Endothelial cell of umbilical vein (primary cell): Measurements from ENCODE around the gene SLC35G3. TPM values are rescaled to one million over a fixed set of nuclear protein-coding genes. Genes with fewer than 3 reads are reported as not detected.

Experiments used
- BruUV-seq: library from RNA; stranded (reverse); fragments of 400-500 nt; replicated peaks from 2 replicates; lab custom pipeline; 2021; lab: Mats Ljungman, UMichigan
- CTCF ChIA-PET: fragments of 300-600, 350-600 bp; sonication (Branson Sonifier 250); formaldehyde crosslinking; loops from one replicate; lab custom pipeline; 2021; ENCODE audit warnings: antibody characterized with exemption, inconsistent platforms; lab: Charles Lee
- POLR2A ChIA-PET: fragments of 300-600, 350-600 bp; sonication (Branson Sonifier 250); formaldehyde crosslinking; loops from one replicate; lab custom pipeline; 2021; ENCODE audit warnings: antibody characterized with exemption, inconsistent platforms; lab: Charles Lee
- DNase-seq: peaks from one replicate; pipeline ENCODE4 v3.0.0-alpha.2; 2011; ENCODE audit warnings: low read depth, low spot score
- FAIRE-seq: peaks from 2 replicates; lab custom pipeline; 2011; peaks lifted over from hg19 to GRCh38; lab: Jason Lieb, UNC
- H2AFZ ChIP-seq: 2 replicates; pipeline ENCODE4 v1.6.0; 2012; ENCODE audit warnings: low read depth, low read length, control low read depth, inconsistent platforms
- H3K27ac ChIP-seq: 2 replicates; pipeline ENCODE4 v1.5.1; 2011; ENCODE audit warnings: low read depth, mild to moderate bottlenecking, control low read depth, low read length, moderate library complexity; ENCODE audit not compliant: insufficient read depth
- H3K27me3 ChIP-seq, 2 experiments: 2 replicates each; pipeline versions ENCODE4 v1.6.0 to v1.6.1; 2011; ENCODE audit warnings: low read length in 2 of 2, mixed read lengths in 1 of 2; ENCODE audit not compliant: control insufficient read depth in 2 of 2, insufficient read depth in 2 of 2
- H3K36me3 ChIP-seq, 2 experiments: 2 replicates in 1 of 2; 3 replicates in 1 of 2; pipeline ENCODE4 v1.5.1; 2011; ENCODE audit warnings: low read length in 2 of 2, mild to moderate bottlenecking in 1 of 2, moderate library complexity in 1 of 2; ENCODE audit not compliant: control insufficient read depth in 2 of 2, insufficient read depth in 2 of 2; ENCODE audit errors: extremely low read depth in 1 of 2
- H3K4me1 ChIP-seq: 3 replicates; pipeline ENCODE4 v1.5.1; 2011; ENCODE audit warnings: mild to moderate bottlenecking, low read length; ENCODE audit not compliant: control insufficient read depth, insufficient read depth; ENCODE audit errors: extremely low read depth
- H3K4me2 ChIP-seq: 2 replicates; pipeline ENCODE4 v1.6.1; 2011; ENCODE audit warnings: low read length, control low read depth, mixed read lengths; ENCODE audit not compliant: insufficient read depth
- H3K4me3 ChIP-seq, 3 experiments: fragments of 200-600 bp in 1 of 3; sonication (generic), shearing (Covaris generic) in 1 of 3; replicated peaks in 1 of 3; 2 replicates each; pipeline ENCODE4 v1.5.1; 2011 to 2016; ENCODE audit warnings: control low read depth in 3 of 3, low read length in 3 of 3, mild to moderate bottlenecking in 2 of 3, inconsistent platforms in 1 of 3, low read depth in 1 of 3, moderate library complexity in 1 of 3; ENCODE audit not compliant: insufficient read depth in 1 of 3
- H3K79me2 ChIP-seq: 2 replicates; pipeline ENCODE4 v1.6.0; 2012; ENCODE audit warnings: low read length, inconsistent platforms; ENCODE audit not compliant: control insufficient read depth, insufficient read depth
- H3K9ac ChIP-seq: replicated peaks from 2 replicates; pipeline ENCODE3; 2011; ENCODE audit warnings: low read length, control low read depth; ENCODE audit not compliant: insufficient read depth; ENCODE audit errors: extremely low read depth
- H3K9me1 ChIP-seq: replicated peaks from 3 replicates; pipeline ENCODE4 v1.6.0; 2011; ENCODE audit warnings: mild to moderate bottlenecking, low read length; ENCODE audit not compliant: control insufficient read depth, insufficient read depth; ENCODE audit errors: extremely low read depth
- H3K9me3 ChIP-seq: replicated peaks from 2 replicates; pipeline ENCODE4 v1.5.1; 2012; ENCODE audit warnings: low read length, inconsistent platforms; ENCODE audit not compliant: control insufficient read depth, insufficient read depth
- H4K20me1 ChIP-seq: replicated peaks from 2 replicates; pipeline ENCODE3; 2011; ENCODE audit warnings: mild to moderate bottlenecking, low read length; ENCODE audit not compliant: control insufficient read depth, insufficient read depth; ENCODE audit errors: extremely low read depth
- FOS ChIP-seq: IDR thresholded peaks from 2 replicates; pipeline ENCODE4 v1.6.1; 2011; ENCODE audit warnings: mild to moderate bottlenecking, low read length, moderate library complexity, borderline replicate concordance; ENCODE audit not compliant: insufficient read depth
- JUN ChIP-seq: IDR thresholded peaks from 2 replicates; pipeline ENCODE4 v1.6.1; 2011; ENCODE audit warnings: borderline replicate concordance, low read depth; ENCODE audit not compliant: insufficient read length, insufficient read depth
- POLR2A ChIP-seq: IDR thresholded peaks from 2 replicates; pipeline ENCODE4 v1.6.1; 2012; ENCODE audit warnings: low read depth, mild to moderate bottlenecking, control low read depth, low read length
- POLR2AphosphoS5 ChIP-seq: IDR thresholded peaks from 2 replicates; pipeline ENCODE4 v1.6.1; 2012; ENCODE audit warnings: low read depth, mild to moderate bottlenecking, control low read depth, low read length, moderate library complexity; ENCODE audit not compliant: insufficient read depth
- dilution Hi-C: fragments of 300-500 bp; cut with MboI; formaldehyde crosslinking; loops from one replicate; pipeline ENCODE4 v1.15.0; 2019; ENCODE audit warnings: low sequenced_read_pairs; ENCODE audit not compliant: extremely low pct_ligation_motif_present
- intact Hi-C: fragments of 100-400 bp; cut with micrococcal nuclease; formaldehyde crosslinking; loops from one replicate; pipeline ENCODE4 v1.10.0; 2022
- polyA plus RNA-seq, 4 experiments: library from polyadenylated mRNA; depleted of rRNA in 3 of 4; stranded (reverse) in 3 of 4; unstranded in 1 of 4; fragments of >200 nt; gene quantifications; 2 replicates each; pipeline versions ENCODE4 v1.2.1 to v1.2.3, GENCODE V29; 2011 to 2012; ENCODE audit warnings: missing spikeins in 1 of 4
- total RNA-seq: library from RNA; stranded (reverse); gene quantifications from 2 replicates; pipeline ENCODE4 v1.2.3, GENCODE V29; 2021
- TF ChIP-seq, protein P1 (sequence below), 2 donors: IDR thresholded peaks; 1 replicate in 1 of 2; 2 replicates in 1 of 2; pipeline ENCODE4 v1.5.1; 2011; ENCODE audit warnings: low read length in 2 of 2, mild to moderate bottlenecking in 2 of 2, moderate library complexity in 2 of 2, control low read depth in 1 of 2, inconsistent platforms in 1 of 2, low read depth in 1 of 2; ENCODE audit not compliant: insufficient read depth in 1 of 2; ENCODE audit errors: extremely low read depth in 1 of 2

Gene SLC35G3
- total and polyA plus RNA-seq, 2 donors (not counting 3 experiments of a cell fraction or from before 2014, with no cell fraction given): not detected

DNA sequence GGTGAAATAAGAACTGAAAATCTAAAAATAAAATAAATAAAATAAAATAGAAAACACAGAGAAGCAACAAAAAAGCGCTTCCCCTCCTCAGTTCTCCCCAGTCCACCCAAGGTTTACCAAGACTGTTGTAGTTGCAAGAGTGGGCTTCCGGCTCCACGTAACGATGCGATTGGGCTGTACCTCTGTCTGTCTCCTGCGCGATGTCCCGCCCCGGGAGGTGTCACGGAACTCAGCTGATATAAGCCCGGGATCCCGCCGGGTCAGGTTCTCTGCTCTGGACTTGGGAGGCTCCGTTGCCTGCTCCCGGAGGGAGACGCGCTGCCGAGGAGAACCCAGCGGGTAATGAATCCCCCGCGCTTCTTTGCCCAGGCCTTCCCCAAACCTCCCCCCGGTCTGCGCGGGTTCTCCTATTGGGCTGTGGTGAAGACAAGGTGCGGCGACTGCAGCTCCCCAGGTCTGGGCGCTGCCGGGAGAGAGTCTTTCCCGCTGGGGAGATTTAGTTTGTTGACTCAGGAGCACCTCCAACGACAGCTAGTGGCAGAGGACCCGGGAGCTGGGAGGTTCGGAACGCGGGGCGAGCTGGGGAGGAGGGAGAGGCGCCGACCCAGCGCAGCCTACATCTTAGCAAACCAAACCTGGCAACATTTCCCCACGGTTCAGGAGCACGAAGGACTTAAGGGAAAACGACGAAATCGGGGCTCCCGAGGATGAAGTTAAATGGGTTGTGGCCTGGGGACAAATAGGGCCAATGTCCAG lies 48.8 kb upstream of the SLC35G3 start, which contains the start of gene SLFN5:
TSS of gene SLFN5 (plus strand) at position 268 of the 756 bp plus-strand sequence. CDS start 15,619 bp downstream, outside the sequence.
- Histone ChIP-seq H3K4me2 (peak within 1 kb of the TSS; percentile 71), H4K20me1 (no peaks in the 10 kb centered on the region), H3K9ac (peak within 1 kb of the TSS; percentile 91), H3K36me3 (no peaks in the 10 kb centered on the region), H3K79me2 (peaks cover 2% of the 10 kb centered on the region), H3K9me3 (no peaks in the 10 kb centered on the region), H3K27me3 (peaks cover 0 to 6% of the 10 kb centered on the region in 2 experiments), H3K4me1 (peaks cover 27% of the 10 kb centered on the region), H3K4me3 (peak within 1 kb of the TSS; percentile 52 to 68 (median 58)), H2AFZ (peak within 1 kb of the TSS; percentile 69), H3K27ac (peak within 1 kb of the TSS; percentile 82), H3K9me1 (no peaks in the 10 kb centered on the region)
- FAIRE-seq (no peak), DNase-seq (peak; percentile 95)
- TF ChIP-seq POLR2A (peak; percentile 98), FOS (no peak), POLR2AphosphoS5 (peak; percentile 97)
- intact Hi-C loops (loop anchor here (1.0 to 10.0 kb wide), 12 partner anchors 52 to 988 kb away; partner anchors contain the start of genes AP2B1, CCL2, CCT6B and LIG3), dilution Hi-C loops (no loop called here)
- TSS peak; percentile 72 for BruUV-seq
- ChIA-PET CTCF (interaction anchor here (0.9 to 2.0 kb wide), 5 partner anchors 9 to 290 kb away, joined by 4 to 6 read pairs (median 5); no protein-coding TSS in a partner anchor), POLR2A (interaction anchor here (0.7 to 3.4 kb wide), 5 partner anchors 11 to 205 kb away, joined by 3 to 37 read pairs (median 7); partner anchors contain the start of genes SLFN11 and SLFN13)

GRCh38 chr17:35242158-35242804 lies 48.1 kb upstream of the SLC35G3 start:
- H2AFZ ChIP-seq: peak overlapping the region; percentile 69
- intact Hi-C loops: loop anchor here (2.0 to 10.0 kb wide), 10 partner anchors 51 to 987 kb away; partner anchors contain the start of genes AP2B1, CCL2, CCT6B and LIG3
- H3K4me3 ChIP-seq: peak overlapping the region; percentile 52 to 68 (median 58)
- ChIA-PET CTCF (interaction anchor here (1.4 to 2.0 kb wide), 3 partner anchors 10 to 72 kb away, joined by 4 to 6 read pairs (median 6); no protein-coding TSS in a partner anchor), POLR2A (interaction anchor here (0.7 to 3.4 kb wide), 4 partner anchors 11 to 206 kb away, joined by 3 to 37 read pairs (median 7); partner anchors contain the start of gene SLFN13)
- no peaks in the 10 kb centered on the region for H3K9me3 ChIP-seq
- no peaks in the 10 kb centered on the region for H4K20me1 ChIP-seq
- H3K79me2 ChIP-seq: peaks cover 2% of the 10 kb centered on the region
- TF ChIP-seq, protein P1, sequence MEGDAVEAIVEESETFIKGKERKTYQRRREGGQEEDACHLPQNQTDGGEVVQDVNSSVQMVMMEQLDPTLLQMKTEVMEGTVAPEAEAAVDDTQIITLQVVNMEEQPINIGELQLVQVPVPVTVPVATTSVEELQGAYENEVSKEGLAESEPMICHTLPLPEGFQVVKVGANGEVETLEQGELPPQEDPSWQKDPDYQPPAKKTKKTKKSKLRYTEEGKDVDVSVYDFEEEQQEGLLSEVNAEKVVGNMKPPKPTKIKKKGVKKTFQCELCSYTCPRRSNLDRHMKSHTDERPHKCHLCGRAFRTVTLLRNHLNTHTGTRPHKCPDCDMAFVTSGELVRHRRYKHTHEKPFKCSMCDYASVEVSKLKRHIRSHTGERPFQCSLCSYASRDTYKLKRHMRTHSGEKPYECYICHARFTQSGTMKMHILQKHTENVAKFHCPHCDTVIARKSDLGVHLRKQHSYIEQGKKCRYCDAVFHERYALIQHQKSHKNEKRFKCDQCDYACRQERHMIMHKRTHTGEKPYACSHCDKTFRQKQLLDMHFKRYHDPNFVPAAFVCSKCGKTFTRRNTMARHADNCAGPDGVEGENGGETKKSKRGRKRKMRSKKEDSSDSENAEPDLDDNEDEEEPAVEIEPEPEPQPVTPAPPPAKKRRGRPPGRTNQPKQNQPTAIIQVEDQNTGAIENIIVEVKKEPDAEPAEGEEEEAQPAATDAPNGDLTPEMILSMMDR (IDR thresholded peaks at IDR 0.05; ENCODE audit: extremely low read depth in 1 of 2, insufficient read depth in 1 of 2, low read depth in 1 of 2, low read length in 2 of 2): peak; percentile 12 to 27
- no peak for TF ChIP-seq JUN
- peak overlapping the region; percentile 91 for H3K9ac ChIP-seq
- dilution Hi-C loops: no loop called here
- H3K9me1 ChIP-seq: no peaks in the 10 kb centered on the region
- TSS peak; percentile 30 for BruUV-seq
- peak overlapping the region; percentile 82 for H3K27ac ChIP-seq
- H3K27me3 ChIP-seq: peaks cover 0 to 11% of the 10 kb centered on the region in 2 experiments
- FAIRE-seq (no peak), DNase-seq (peak; percentile 56)
- H3K36me3 ChIP-seq: no peaks in the 10 kb centered on the region
- peaks cover 27% of the 10 kb centered on the region for H3K4me1 ChIP-seq
- peak overlapping the region; percentile 71 for H3K4me2 ChIP-seq
